Measurements from ENCODE around the gene ACTR8.

Gene ACTR8

DNA sequence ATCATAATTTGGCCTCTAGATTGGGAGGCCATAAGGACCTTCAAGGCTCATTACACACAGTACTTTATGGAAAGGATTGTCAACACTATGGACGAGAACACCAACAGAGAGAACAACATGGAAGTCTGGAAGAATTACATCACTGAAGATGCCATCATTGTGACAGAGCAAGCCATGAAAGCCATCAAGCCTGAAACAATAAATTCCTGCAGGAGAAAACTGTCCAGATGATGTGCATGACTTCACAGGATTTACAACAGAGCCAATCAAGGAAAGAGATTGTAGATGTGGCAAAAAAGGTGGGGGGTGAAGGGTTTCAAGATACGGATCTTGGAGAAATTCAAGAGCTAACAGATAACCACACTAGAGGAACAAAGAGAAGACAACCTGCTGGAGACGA is 19.7 kb downstream of the ACTR8 start:
- no peak for DNase-seq

DNA sequence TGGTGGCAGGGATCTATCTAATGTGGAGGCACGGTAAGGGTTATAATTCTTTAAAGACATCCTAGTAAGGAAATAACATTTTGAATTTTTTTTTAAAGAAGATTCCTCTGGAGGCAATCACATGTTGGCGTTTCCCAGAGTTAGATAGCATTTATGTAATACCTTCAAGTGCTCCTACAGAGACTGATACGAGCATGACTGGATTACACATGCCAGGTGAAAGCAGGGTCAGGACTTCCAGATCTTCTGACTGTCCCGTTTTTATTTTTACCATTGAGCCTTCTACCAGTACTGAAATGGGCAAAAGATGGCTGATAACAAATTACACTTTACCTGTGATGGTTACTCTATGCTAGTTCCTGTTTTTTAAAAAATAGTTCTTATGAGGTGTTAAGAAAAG is 21.8 kb downstream of the ACTR8 start:
- DNase-seq: no peak

DNA sequence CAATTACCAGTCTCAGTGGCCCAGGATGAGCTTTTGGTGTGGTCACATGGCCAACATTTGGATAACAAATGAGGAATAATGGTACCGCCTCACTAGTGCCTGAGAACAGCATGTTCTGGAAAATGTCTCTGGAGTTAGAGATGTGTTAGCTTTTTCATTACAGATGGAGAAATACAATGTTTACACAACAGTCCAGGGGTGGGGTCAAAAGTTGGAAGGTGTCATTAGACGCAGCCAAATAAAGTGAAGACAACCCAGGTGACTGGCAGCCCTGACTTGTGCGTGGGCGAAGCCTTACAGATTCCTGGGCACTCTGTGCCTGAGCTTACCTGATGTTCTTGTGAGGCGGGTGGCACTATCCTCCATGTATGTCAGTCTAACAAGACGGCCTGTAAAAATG is 22.8 kb downstream of the ACTR8 start:
- no peak for DNase-seq

DNA sequence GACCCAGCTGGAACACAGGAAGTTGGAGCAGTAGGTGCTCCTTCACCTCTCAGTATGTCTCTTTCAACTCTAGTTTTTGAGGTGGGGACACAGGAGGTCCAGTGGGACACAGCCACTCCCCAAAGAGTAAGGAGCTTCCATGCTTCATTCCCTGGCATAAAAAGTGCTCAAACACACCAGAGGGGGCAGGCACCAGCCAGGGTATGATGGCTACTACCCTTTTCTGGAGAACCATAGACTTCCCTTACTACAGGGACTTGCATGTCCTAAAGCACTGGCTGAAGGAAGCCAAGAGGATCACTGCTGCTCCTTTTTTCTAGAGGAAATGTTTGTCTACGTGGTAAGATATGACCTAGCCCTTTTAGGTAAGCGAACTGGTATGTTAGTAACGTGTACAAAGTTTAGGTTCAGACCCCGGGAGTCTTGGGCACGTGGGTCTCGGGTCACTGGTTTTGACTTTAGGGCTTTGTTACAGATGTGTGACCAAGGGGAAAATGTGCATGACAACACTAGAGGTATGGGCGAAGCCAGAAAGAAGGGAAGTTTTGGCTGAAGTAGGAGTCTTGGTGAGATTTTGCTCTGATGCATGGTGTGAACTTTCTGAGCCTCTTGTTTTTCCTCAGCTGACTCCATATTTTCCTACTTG is 23.7 kb downstream of the ACTR8 start:
- no peak for DNase-seq

DNA sequence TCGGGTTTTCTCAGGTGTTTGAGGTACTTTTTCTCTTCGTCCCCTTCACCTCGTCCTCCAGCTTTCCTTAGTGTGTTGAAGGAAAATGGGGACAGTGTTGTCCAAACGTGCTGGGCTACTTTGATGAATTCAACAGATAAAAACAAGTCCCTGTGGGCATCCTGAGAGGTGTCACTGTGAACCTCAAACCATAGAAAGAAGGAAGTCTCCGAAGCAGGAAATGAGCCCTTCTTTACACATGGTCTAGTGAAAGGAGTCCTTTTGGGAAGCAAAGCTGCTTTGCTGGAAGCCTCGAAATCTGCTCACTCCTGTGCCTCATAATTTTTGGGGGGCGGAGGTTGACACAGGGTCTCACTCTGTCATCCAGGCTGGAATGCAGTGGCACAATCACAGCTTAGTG is 25.0 kb downstream of the ACTR8 start:
- no peak for DNase-seq

DNA sequence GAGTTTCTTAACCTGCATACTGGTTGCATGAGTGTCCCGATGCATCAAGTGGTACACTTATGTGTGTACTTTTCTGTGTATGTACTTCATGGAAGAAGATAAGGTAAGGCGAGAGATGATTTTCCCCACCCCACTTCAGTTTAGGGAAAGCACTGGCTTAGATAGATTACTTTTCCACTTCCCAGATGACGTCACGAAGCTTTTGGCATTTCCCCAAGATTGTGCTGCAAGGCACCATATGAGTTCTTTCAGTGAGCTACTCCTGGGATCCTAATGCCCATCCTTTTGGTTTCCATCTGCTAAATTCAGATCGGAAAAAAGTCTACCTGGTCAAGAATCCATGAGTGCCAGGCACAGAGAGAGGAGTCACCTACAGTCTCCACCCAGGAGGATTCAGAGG is 31.1 kb downstream of the ACTR8 start:
- no peak for DNase-seq

DNA sequence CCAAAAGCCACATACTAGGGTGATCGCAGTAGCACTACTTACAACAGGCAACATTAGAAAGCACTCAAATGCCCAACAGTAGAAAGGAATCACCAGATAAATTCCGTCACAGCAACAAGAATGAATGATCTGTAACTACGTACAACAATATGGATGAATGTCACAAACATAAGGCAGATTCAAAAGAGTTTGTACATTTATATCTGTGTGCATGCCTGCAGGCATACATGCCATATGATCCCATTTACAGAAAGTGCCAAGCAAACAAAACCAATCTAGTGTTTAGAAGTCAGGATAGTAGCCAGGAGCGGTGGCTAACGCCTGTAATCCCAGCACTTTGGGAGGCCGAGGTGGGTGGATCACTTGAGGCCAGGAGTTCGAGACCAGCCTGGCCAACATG is 32.0 kb downstream of the ACTR8 start:
- DNase-seq: no peak

DNA sequence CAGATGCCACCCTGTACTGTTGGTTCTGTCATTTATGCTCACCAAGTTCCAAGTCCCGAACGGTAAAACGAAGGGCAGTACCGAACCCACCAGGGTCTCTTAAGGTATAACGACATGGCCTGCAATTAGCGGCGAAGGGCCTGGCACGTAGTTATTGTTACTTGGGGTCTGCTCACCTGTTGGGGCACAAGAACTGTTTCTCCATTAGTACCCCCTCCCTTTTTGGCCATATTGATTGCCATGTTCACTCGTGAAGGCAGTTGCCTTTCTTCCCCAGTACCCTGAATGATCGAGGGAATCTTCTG is 35.1 kb downstream of the ACTR8 start:
- no peak for DNase-seq

DNA sequence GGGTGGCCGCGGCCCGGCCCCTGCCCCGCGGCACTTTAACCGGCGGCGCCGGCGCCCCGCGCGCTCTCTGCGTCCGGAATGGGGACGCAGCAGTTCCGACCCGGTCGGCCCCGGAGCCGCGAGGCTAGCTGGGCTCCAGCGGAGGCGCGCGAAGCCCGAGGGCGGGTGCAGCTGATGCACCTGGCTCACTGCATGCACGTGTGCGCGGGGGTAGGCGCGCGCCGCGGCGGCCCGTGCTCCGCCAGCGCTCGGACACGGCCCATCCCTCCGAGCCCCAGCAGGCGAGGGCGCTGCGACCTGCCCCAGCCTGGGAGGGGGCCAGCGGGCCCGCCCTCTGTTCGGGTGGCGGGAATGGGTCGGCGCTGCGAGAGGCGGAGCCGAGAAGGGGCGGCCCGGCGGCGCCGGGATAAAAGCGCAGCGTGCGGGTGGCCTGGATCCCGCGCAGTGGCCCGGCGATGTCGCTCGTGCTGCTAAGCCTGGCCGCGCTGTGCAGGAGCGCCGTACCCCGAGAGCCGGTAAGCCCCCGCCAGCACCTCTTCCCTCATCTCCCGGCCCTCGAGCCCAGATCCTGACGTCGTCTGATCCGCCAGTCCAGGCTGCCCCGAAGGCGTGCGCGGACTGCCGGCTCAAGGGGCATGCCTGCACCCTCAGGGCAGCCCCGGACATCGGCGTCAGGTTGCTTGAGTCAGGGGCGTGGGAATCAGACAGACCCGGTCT is 35.7 kb downstream of the ACTR8 start, which contains the start of the genes CHDH and IL17RB:
CHDH (minus strand) TSS at position 286 of the 717 bp plus-strand sequence. CDS start 22,411 bp downstream, outside the sequence.
IL17RB (plus strand) TSS at position 435 of the 717 bp plus-strand sequence; CDS start at position 456, 21 bp downstream.
- no peak for DNase-seq

DNA sequence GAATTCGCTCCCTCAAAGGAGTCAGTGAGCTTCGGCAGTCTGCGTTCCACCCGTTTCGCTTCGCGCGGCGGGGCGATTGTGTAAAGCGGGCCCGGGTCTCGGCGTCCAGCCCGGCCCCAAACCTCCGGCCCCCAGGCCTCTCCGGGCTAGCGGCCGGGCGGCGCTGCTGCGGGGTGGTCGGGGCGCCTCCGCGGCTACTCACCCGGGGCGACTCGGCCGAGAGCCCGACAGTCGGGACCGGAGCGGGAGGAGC is 36.1 kb downstream of the ACTR8 start:
- no peak for DNase-seq

DNA sequence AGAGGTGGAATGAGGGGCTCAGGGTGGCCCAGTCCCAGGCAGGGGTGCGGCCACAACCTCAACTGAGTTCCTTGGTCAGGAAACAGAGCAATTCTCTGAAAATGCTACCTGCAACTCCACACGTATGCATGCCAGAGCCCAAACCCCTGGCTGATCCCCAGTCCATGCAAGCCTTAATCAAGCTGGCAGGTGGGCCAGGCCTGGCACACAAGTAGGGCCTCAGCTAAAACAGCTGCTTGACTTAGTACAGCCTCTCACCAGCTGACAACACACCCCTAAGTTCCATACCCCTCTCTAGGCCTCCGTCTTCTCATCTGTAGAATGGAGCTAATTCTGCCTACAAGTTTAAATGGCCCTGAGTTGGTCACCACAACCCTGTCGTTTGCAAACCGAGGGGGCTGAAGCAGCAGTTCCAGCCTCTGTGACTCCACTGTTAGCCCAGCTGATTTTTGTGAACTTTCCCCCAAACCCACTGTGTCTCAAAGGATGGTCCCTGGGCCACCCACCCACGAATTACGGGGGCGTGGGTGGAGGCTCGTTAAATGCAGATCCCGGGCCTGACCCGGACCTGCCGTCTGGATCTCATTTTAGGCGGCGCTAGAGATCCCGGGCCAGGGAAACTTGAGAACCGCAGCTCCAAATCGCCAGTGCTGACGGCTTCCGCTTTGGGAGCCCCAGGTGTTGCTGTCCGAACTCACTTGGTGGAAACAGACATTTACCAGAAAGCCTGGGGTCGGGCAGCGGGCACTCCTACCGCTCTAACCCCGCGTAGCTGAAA is 36.7 kb downstream of the ACTR8 start:
- no peak for DNase-seq

DNA sequence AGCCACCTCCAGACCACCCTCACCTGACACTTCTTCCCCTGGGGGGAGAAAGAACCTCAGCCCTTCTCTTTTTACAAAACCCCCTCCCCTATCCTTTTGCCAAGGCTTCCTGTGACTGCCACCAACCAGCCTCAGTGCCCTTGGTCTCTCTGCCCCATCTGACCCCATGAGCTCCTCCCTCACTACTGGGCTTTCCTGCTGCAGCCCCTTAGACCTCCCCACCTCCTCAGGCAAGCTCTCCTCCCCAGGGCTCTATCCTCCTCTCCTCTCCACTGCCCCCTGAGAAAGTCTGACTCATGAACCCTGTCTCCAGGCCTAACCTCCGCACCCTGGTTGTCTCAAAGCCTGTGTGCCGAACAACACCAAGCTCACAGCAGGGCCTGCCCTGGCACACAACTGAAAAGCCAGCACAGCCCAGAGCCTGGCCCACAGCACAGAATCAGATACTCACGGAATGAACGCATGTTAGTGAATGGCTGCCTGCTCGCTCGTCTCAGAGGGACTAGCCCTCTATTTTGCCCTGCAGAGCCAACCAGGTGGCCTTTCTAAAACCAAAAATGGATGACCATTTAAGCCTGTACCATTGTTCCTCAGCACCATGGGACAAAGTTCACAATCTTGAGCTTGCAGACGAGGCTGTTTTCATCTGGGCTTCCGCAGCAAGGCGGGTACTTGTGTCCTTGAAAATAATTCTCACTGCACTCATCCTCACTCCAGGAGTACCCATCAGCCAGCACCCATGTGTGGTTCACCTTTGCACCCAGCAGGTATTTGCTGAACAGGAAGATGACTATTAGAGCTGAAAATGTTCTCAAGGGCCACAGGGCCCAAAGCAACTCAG is 37.5 kb downstream of the ACTR8 start:
- DNase-seq: no peak

DNA sequence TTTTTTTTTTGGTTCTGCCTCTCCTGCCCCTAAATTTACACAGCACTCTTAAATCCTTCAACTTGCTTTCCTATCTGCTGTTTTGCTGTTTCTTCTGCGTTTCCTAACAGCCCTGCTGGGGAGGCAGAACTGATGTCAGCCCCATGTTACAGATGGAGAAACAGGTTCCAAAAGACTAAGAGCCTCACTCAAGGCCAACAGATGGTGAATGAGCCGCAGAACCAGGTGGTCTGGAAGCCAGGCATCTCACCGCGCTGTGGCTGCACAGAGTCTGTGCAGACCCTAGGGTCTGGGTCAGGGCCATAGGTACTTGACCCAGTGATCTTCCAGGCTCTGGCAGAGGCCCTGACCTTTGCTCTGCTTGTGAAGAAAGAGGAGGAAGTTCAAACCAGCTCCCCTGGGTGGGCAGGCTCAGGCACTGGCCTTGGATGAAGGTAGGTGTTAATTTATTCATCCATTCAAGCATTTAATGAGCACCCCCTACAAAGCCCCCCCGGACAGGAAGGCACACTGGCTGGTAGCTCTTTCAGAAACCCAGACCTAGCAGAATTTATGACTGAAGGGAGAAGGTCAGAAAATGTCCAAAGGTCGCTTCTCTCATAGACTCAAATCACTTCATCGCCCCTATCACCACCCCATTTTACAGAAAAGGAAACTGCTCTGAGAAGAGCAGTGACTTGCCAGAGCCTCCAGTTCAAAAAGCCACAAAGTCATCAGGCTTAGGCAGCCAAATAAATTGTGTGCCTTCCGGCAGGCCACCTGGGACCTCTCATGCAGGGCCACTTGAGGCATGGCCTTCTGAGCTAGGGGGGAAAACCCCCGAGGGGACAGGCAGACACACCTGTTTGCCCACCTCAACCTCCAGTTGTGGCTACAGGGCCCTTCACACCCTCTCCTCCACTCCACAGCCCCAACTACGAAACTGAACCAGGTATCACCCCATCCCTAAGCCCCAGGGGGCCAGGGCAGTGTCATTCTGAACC is 38.5 kb downstream of the ACTR8 start:
- no peak for DNase-seq

DNA sequence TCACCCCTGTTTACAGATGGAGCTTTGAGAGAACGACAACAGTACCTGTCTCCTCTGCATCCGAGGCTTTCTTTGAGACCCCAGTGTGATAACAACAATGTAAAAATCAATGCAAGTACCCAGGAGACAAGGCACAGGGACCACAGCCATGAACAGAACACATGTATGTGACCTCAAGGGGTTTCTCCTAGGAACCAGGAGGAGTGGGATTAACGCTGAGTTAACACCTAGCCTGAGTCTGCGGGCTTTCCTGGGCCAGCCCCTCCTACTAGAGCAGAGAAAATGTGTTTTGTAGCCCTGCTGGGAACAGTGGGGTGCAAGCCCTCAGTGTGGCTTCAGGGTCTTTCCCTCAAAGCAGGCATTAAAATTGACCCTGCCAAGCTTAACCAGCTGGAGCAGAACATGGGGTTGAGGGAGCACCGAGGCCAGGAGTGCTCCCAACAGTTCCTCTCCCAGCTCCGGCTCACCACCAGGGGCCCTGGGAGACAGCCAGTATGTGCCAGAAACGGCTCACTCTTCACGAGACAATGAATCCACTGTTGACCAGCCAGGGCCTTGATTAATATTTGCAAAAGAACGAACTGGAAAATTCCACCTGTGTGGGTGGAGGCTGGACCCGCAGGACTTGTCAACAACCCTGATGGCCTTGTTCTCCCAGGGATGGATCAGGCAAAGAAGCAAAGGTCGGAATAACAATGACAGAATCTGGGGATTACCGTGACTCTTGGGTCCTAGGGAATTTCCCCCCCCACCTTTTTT is 39.3 kb downstream of the ACTR8 start:
- peak; percentile 56 for DNase-seq

DNA sequence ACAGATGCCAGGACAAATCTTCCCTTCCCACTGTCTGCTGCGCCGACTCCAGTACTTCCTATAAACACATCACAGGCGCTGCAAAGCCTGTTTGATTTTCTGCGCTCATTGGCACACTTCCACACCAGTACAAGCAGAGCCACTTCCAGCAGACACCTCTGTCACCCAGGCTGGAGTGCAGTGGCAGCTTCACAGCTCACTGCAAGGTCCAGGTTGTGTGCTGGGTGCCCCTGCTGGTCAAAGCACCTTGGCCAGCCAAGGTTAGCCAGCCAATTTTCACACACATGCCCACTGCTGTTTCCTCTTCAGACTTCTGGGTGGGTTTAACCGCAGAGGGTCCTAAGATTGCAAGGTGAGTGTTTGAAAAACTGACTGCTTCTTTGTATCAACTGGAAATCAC is 40.7 kb downstream of the ACTR8 start:
- no peak for DNase-seq

DNA sequence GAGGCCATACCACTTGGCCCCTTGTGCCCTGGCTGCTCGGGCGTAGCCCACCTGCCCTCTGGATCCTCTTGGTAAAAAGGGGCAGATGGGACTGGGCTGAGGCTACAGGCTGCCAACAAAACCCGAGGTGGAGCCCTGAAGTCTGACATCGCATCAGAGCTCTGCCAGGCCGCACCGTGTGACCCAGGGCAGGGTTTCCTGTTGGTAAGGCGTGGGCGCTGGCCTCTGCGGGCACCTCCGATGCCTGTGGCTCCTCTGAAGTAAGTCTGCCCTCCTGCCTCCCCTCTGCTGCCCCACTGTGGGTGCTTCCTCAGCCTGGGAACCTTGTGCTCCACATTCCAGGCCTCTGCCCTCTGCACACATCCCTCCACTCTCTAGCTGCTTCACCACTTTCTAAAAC is 44.6 kb downstream of the ACTR8 start:
- no peak for DNase-seq

DNA sequence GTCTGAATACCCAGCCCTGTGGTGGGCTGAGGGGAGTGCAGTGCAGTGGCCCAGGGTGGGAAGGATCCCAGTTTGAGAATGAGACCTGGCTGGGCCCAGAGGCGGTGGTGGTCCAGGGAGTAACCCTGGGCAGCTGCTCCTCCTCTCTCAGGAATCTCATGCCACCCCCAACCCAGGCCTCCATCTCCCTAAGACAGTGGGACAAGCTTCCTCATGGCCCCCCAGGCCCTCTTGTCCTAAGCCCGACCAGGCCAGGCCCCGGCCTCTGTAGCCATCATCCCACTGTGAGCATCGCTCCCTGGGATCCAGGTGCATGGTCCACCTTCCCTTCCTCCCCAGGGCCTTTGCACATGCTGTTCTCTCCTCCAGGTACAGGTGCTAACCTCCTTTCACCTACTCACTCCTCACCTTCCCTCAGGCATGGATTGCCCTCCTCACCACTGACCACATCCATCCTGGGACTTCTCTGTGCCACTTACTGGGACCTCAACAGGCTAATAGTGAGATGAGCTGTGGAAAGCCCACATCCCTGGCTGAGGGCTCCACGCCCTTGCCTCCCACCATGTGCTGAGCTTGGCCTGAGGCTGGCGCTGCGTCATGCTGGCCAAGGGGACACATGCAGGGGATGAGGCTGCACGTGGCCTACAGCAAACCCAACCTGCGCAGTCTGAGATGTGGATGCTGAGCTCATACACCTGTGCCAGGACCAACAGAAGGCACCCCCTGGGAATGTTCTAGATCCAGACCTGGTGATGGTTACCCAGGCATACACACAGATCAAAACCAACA is 45.7 kb downstream of the ACTR8 start:
- no peak for DNase-seq

DNA sequence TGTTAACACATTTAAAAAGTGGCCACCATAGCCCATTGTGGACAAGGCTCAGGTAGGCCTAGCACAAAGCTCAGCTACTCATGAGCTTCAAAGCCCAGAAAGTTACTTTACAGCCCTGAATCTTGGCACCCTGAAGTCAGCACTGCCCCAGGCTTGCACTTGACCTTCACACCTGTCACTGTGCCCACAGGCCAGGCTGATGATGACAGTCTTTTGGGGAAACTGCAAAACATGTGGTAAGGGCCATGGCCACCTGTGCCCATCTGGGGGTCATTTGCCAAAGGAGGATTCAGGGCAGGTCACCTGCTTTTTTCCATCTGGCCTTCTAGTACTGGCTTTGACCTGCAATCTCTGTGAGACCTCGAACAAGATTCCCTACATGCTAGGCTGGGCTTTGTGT is 46.7 kb downstream of the ACTR8 start:
- no peak for DNase-seq

DNA sequence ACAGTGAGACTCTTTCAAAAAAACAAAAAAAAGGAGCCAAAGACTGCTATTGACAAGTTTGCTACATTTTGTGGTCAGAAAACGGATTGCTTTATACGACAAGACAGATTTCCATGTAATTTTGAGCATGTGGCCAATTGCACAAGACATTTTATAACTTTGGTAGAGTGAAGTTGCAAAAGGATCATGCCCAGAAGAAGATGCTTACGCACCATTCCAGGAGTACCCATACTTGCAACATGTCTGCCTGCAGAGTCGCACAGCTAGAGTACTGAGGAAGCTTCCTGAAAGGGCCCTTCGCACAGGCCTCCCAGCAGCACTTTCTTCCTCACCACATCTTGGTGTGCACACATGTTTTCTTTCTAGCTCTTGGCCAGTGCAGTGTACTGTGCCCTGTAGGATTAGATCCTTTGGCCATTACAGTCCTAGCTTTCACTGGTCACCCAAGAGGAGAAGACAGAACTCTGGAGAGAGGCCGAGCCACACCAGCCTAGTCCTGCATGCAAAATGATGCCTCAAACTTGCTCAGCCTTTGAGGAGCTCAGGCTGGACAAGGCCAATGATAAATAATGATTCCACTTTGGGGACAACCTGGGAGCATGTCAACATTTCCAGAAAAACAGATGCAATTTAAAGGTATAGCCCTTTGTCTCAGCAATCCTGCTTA is 47.4 kb downstream of the ACTR8 start:
- DNase-seq: no peak

DNA sequence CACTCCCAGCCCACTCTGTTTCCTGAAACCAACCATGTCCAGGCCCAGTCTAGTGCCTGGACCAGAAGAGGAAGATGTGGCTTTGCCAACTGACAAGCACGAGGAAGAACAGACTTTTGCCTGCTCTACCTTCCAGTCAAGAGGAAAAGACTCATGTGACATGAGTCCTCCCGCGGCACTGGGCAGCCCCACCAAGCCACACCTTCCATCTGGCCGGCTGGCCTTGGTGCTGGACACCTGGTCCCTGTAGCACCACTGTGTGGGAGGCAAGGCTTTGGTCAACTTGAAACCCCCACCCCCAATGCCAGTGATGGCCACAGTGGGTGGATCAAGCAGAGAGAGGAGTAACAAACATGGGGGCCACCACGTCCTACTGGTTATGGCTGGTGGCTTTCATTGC is 48.3 kb downstream of the ACTR8 start:
- no peak for DNase-seq
